Type B pancreatic cell (in vitro differentiated cells): Measurements from ENCODE around the gene POPDC2. TPM values are rescaled to one million over a fixed set of nuclear protein-coding genes. Genes with fewer than 3 reads are reported as not detected.

Source experiments
- DNase-seq: peaks from one replicate; pipeline ENCODE4 v3.0.0; 2021; ENCODE audit warnings: mixed read lengths; ENCODE audit not compliant: unreplicated experiment; ENCODE audit errors: extremely low spot score
- H3K27ac Mint-ChIP-seq: 2 replicates; pipeline ENCODE4 v1.8.0; 2021; ENCODE audit warnings: mild to moderate bottlenecking, mixed read lengths
- H3K27me3 Mint-ChIP-seq: 2 replicates; pipeline ENCODE4 v1.8.0; 2021; ENCODE audit warnings: mixed read lengths
- H3K36me3 Mint-ChIP-seq: 2 replicates; pipeline ENCODE4 v1.8.0; 2021; ENCODE audit warnings: mixed read lengths
- H3K4me1 Mint-ChIP-seq: one replicate; pipeline ENCODE4 v1.8.0; 2021; ENCODE audit warnings: mixed read lengths; ENCODE audit not compliant: unreplicated experiment
- H3K4me3 Mint-ChIP-seq: 2 replicates; pipeline ENCODE4 v1.8.0; 2021; ENCODE audit warnings: mild to moderate bottlenecking, mixed read lengths
- H3K9me3 Mint-ChIP-seq: 2 replicates; pipeline ENCODE4 v1.8.0; 2021; ENCODE audit warnings: mixed read lengths
- total RNA-seq: library from RNA; stranded (reverse); gene quantifications from 2 replicates; pipeline ENCODE4 v1.2.1, GENCODE V29; 2021; ENCODE audit warnings: low replicate concordance
- TF ChIP-seq, protein P1 (sequence below): fragments of 200-600 bp; sonication (generic); conservative IDR thresholded peaks from 2 replicates; pipeline ENCODE4 v1.5.0; 2021; ENCODE audit warnings: antibody characterized with exemption, mild to moderate bottlenecking

Gene POPDC2
- total RNA-seq, 1 donor from 2014 or later = 2.6 TPM

DNA sequence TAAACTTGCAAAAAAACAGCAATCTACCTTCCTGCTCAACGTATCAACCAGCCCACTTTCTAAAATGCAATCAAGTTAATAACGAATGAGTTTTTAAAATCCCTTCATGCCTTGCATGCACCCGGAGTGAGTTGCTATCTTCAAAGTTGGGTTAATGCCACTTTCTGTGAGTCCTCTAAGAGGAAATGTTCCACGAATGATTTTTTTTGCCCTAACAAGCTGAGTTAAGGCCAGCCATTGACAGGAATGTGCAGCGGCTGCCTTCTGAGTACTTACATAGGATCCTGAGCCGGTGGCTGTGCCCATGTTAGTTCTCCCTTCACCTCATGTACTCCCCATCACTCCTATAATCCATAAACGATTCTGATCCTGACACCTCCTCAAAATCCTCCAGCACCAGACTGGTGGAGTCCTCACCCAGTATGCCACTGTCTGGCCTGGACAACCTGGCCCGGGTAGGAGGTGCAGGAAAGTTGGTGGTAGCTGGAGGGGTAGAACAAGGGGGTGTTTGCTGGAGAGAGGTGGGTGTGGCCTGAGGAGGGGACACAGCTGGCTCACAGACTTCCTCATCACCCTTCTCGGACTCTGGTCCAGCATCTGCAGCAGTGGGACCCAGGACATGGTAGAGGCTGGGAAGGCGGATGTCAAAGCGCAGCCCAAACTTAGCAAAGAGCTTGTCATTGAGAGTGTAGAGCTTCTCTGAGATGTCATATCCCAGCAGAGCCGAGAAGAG, 12.4 kb downstream of the POPDC2 start:
- no peak for DNase-seq
- Mint-ChIP-seq H3K27ac (no peak overlapping the region), H3K27me3 (no peaks in the 10 kb centered on the region)

DNA sequence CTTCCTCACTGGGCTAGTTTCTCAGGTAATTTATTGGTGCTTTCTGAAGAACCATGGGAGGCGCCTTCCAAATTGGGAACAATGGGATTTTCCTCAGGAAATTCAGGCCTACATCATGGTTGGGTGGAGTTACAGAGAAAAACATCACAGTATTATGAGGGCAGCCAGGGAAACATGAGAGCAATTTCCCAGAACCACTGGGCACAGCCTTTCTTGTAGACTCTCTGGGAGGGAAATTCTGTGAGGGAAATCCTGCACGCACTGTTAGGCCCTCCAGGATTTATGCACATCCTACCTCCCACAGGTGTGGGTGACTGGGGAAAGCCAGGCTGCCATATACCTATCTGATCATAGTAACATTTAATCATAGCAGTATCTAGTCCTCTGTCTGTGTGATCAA, 13.2 kb downstream of the POPDC2 start:
- Mint-ChIP-seq H3K4me1 (peaks cover 23% of the 10 kb centered on the region), H3K4me3 (no peak overlapping the region), H3K27ac (no peak overlapping the region), H3K27me3 (no peaks in the 10 kb centered on the region), H3K36me3 (no peaks in the 10 kb centered on the region), H3K9me3 (no peaks in the 10 kb centered on the region)
- TF ChIP-seq, protein P1, sequence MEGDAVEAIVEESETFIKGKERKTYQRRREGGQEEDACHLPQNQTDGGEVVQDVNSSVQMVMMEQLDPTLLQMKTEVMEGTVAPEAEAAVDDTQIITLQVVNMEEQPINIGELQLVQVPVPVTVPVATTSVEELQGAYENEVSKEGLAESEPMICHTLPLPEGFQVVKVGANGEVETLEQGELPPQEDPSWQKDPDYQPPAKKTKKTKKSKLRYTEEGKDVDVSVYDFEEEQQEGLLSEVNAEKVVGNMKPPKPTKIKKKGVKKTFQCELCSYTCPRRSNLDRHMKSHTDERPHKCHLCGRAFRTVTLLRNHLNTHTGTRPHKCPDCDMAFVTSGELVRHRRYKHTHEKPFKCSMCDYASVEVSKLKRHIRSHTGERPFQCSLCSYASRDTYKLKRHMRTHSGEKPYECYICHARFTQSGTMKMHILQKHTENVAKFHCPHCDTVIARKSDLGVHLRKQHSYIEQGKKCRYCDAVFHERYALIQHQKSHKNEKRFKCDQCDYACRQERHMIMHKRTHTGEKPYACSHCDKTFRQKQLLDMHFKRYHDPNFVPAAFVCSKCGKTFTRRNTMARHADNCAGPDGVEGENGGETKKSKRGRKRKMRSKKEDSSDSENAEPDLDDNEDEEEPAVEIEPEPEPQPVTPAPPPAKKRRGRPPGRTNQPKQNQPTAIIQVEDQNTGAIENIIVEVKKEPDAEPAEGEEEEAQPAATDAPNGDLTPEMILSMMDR = no peak
- DNase-seq = no peak

More for the DNA sequence above, 12.4 kb downstream of the POPDC2 start:
- Mint-ChIP-seq H3K36me3 (no peaks in the 10 kb centered on the region), H3K4me1 (peaks cover 23% of the 10 kb centered on the region), H3K9me3 (no peaks in the 10 kb centered on the region), H3K4me3 (no peak overlapping the region)
- TF ChIP-seq, protein P1 = no peak

DNA sequence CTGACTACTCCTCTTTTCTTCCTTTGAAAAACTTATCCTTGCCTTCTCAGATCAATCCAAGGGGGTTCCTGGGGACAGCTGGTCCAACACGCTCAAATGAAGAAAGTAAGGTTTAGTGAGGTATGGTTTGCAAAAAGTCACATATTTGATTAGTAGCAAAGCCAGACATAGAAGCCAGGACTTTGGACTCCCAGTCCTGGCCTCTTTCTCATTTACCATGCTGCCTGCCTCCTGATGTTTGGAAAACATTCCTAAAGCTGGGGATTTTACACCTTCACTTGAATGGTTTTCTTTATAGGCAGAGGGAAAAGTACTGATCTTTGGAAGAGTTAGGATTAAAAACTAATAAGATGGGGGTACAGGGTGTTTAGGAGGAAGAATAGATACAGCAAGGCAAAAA, 14.6 kb downstream of the POPDC2 start:
- DNase-seq = no peak
- H3K27ac Mint-ChIP-seq = no peak overlapping the region
- peaks cover 23% of the 10 kb centered on the region for H3K4me1 Mint-ChIP-seq
- TF ChIP-seq, protein P1 = no peak
- no peaks in the 10 kb centered on the region for H3K9me3 Mint-ChIP-seq
- H3K27me3 Mint-ChIP-seq = no peaks in the 10 kb centered on the region
- H3K4me3 Mint-ChIP-seq = no peak overlapping the region
- H3K36me3 Mint-ChIP-seq = peaks cover 4% of the 10 kb centered on the region

DNA sequence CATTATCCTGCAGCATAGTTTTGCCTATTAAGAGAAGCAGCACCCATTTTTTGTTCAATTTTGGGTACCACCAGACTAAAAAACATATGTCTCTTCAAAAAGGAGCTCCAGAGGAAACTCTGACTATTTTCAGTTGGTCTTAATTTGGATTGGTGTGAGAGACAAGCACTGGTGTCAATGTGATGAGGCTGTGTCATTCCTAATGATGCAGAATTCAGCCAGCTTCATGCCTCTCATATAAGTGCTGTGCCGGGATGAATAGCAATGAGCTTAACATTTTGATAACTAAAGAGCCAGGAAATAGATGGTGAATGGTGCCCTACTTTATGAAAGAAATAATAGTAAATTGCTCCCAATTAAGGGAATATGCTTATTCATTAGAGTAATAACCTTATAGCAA, 15.9 kb downstream of the POPDC2 start:
- Mint-ChIP-seq H3K9me3 (no peaks in the 10 kb centered on the region), H3K36me3 (peaks cover 4% of the 10 kb centered on the region), H3K4me1 (peaks cover 18% of the 10 kb centered on the region), H3K27ac (no peak overlapping the region), H3K27me3 (no peaks in the 10 kb centered on the region), H3K4me3 (no peak overlapping the region)
- TF ChIP-seq, protein P1 = no peak
- no peak for DNase-seq

DNA sequence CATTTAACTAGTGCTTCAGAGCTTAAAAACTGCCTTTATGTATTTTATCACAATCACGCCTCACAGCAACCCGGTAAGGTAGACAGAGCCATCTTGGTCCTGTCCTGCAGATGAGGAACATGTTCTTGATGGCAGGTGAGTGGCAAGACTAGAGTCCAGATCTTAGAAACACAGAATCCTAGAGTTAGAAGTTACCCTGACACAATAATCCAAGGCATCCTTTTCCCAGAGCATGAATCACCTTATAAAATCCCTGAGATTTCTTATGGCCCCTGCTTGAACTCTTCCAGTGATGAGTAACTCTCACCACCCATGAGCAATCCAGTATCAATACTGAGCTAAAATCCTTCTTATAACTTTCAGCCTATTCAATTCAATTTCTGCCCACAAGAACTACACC, 16.9 kb downstream of the POPDC2 start:
- no peak overlapping the region for H3K4me3 Mint-ChIP-seq
- H3K4me1 Mint-ChIP-seq = peaks cover 17% of the 10 kb centered on the region
- peaks cover 4% of the 10 kb centered on the region for H3K36me3 Mint-ChIP-seq
- no peak for DNase-seq
- no peaks in the 10 kb centered on the region for H3K27me3 Mint-ChIP-seq
- TF ChIP-seq, protein P1 = no peak
- H3K27ac Mint-ChIP-seq = no peak overlapping the region
- H3K9me3 Mint-ChIP-seq = no peaks in the 10 kb centered on the region
